Measurements from ENCODE around the gene SIDT2.
"Not testable (repeated sequence)": the region's sequence is repeated elsewhere in the genome, so short reads cannot be mapped to it uniquely, and the experiment has no call there.

SIDT2 gene

DNA sequence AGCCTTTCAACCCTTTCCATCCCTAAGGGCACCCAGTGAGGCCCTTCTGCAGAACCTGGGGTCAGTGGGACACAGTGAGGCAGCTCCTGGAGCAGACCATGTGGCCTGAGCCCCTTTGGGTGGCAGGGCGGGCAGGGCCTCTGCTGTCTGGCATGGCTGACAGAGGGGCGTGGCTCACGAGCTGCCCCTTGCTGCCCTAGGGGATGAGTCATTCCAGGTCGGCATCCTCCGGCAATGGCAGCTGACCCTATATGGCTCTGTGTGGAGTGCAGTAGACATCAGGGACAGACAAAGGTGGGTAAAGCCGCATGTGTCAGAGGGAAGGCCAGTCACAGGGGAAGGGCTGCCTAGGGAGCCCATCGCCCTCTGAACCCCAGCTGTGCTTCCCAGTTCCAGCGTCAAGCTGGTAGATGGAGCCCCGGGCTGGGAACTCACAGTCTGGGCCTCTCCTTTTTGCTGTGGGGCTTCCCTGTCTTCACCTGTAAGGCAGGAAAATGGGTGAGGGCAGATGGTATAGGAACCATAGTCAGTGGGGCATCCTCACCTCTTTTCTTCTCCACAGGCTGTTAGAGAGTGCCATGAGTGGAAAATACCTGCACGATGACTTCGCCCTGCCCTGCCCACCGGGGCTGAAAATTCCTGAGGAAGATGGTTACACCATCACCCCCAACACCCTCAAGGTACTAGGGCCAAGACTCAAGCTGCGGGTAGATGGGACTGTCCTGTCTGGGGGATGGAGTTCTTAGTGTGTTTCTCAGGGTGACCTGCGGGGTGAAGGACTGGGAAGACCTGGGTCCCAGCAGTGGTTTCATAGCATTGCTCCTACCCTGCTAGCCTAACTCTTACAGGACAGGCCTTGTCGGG lies 41.1 kb upstream of the SIDT2 start:
- not testable (repeated sequence) for H3K4me2 ChIP-seq (ENCODE audit: low read length); H3K27me3 ChIP-seq (ENCODE audit: insufficient read depth, low read length); H3K9me3 ChIP-seq (ENCODE audit: low read length); H3F3A ChIP-seq (ENCODE audit: insufficient read depth, low read length); H2AFZ ChIP-seq (ENCODE audit: low read length); H4K20me1 ChIP-seq (ENCODE audit: insufficient read depth, low read length); H3K9ac ChIP-seq (ENCODE audit: low read length); H3K79me2 ChIP-seq (ENCODE audit: insufficient read depth, low read length); H3K4me1 ChIP-seq (ENCODE audit: insufficient read depth, low read length, severe bottlenecking); H3K36me3 ChIP-seq (ENCODE audit: insufficient read depth, low read length); H3K27ac ChIP-seq (ENCODE audit: low read depth, low read length, poor library complexity, severe bottlenecking); H3K9me2 ChIP-seq (ENCODE audit: low read depth, low read length); H3K4me3 ChIP-seq (ENCODE audit: low read depth, low read length, poor library complexity, severe bottlenecking)

DNA sequence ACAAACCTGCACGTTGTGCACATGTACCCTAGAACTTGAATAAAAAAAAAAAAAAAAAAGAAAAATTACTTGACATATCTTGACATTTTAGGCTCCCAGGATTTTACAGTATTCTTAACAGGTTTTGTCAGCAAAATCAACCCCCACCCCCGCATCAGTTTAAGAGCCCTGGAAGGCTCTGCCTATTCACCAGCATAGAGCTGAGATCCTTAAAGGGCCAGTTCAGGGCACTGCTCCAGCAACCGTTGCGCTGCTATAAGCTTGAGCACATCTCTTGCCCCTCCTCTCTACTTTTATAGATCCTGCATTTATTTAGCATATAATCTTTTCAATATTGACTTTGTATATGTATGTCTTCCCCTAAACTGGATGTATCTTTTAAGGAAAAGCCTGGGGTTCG lies 35.2 kb upstream of the SIDT2 start:
- Histone ChIP-seq H2AFZ (ENCODE audit: low read length) (peak overlapping the region; percentile 98; the same call in 1 of the 2 replicates), H3K9me3 (ENCODE audit: low read length) (no peaks in the 10 kb centered on the region), H3K9ac (ENCODE audit: low read length) (peak overlapping the region; percentile 98), H3K9me2 (ENCODE audit: low read depth, low read length) (no peaks in the 10 kb centered on the region), H3K27ac (ENCODE audit: low read depth, low read length, poor library complexity, severe bottlenecking) (peak overlapping the region; percentile 63), H3K27me3 (ENCODE audit: insufficient read depth, low read length) (no peaks in the 10 kb centered on the region), H3F3A (ENCODE audit: insufficient read depth, low read length) (no peaks in the 10 kb centered on the region), H3K4me1 (ENCODE audit: insufficient read depth, low read length, severe bottlenecking) (peaks cover 36% of the 10 kb centered on the region), H3K4me2 (ENCODE audit: low read length) (peak overlapping the region; percentile 99), H3K79me2 (ENCODE audit: insufficient read depth, low read length) (peaks cover 40% of the 10 kb centered on the region), H3K36me3 (ENCODE audit: insufficient read depth, low read length) (peaks cover 36% of the 10 kb centered on the region), H4K20me1 (ENCODE audit: insufficient read depth, low read length) (peaks cover 3% of the 10 kb centered on the region; the same call in 1 of the 2 replicates), H3K4me3 (ENCODE audit: low read depth, low read length, poor library complexity, severe bottlenecking) (peak overlapping the region; percentile 100)
- TF ChIP-seq EZH2 (IDR thresholded peaks at IDR 0.05; ENCODE audit: borderline replicate concordance, low read length) (no peak), CTCF (IDR thresholded peaks at IDR 0.05; ENCODE audit: low read length) (no peak)

DNA sequence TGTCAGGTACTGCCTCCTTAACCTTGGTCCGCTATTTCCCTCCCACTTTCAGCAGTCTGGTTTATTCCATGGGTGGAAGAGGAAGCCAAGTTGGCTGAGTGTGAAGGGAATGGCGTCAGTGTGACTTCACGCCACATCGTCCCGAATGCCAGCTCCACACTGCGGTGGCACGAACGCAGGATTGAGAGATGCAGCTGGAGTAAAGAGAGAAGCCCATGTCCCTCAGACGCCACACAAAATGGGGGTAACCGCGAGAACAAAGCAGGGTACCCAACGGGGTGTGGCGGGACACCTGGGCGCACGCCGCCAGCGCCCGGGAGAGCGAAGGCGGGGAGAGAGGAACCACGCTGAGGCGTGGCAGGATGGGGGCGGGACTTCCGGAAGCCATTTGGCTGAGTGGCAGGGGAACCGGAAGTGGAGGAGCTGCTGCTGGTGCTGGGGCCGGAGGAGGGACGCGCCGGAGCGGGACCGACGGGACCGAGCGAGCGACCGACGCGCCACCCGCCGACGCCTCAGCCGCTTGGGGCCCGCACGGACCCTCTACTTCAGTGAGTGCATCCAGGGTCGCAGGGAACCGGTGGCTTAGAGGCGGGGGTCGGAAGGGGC lies 34.6 kb upstream of the SIDT2 start, which contains the start of gene PAFAH1B2:
PAFAH1B2 (plus strand) TSS at position 417 of the 606 bp plus-strand sequence. CDS start 8,161 bp downstream, outside the sequence.
- H4K20me1 ChIP-seq (ENCODE audit: insufficient read depth, low read length): peaks cover 3% of the 10 kb centered on the region; the same call in 1 of the 2 replicates
- peak within 1 kb of the TSS; percentile 100 for H3K4me3 ChIP-seq (ENCODE audit: low read depth, low read length, poor library complexity, severe bottlenecking)
- peaks cover 42% of the 10 kb centered on the region for H3K36me3 ChIP-seq (ENCODE audit: insufficient read depth, low read length)
- no peak for TF ChIP-seq CTCF (IDR thresholded peaks at IDR 0.05; ENCODE audit: low read length)
- TF ChIP-seq EZH2 (IDR thresholded peaks at IDR 0.05; ENCODE audit: borderline replicate concordance, low read length): no peak
- no peaks in the 10 kb centered on the region for H3K27me3 ChIP-seq (ENCODE audit: insufficient read depth, low read length)
- H3K79me2 ChIP-seq (ENCODE audit: insufficient read depth, low read length): peaks cover 45% of the 10 kb centered on the region
- H3K9ac ChIP-seq (ENCODE audit: low read length): peak within 1 kb of the TSS; percentile 98
- H3K4me1 ChIP-seq (ENCODE audit: insufficient read depth, low read length, severe bottlenecking): peaks cover 36% of the 10 kb centered on the region
- H2AFZ ChIP-seq (ENCODE audit: low read length): peak within 1 kb of the TSS; percentile 98; the same call in 1 of the 2 replicates
- H3K9me3 ChIP-seq (ENCODE audit: low read length): no peaks in the 10 kb centered on the region
- peak within 1 kb of the TSS; percentile 99 for H3K4me2 ChIP-seq (ENCODE audit: low read length)
- H3K27ac ChIP-seq (ENCODE audit: low read depth, low read length, poor library complexity, severe bottlenecking): peak within 1 kb of the TSS; percentile 78
- no peaks in the 10 kb centered on the region for H3F3A ChIP-seq (ENCODE audit: insufficient read depth, low read length)
- H3K9me2 ChIP-seq (ENCODE audit: low read depth, low read length): no peaks in the 10 kb centered on the region

All from OCI-LY1 (cell line).